ENCODE data around the gene CA5A.

DNA sequence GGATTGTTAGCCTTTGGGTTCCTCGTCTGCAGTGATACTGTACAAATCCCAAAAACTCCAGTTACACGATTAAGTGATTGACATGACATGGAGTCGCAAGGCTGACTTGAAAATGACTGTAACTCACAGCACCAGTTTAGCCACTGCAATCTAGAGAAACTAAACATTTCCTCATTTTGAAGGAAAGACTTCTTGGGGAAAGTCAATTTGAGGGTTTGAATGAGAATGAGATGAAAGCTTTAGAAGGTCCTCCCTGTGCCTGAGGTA is 19.7 kb upstream of the CA5A start:
- no peak for TF ChIP-seq POLR2A (IDR thresholded peaks at IDR 0.05)
- TF ChIP-seq, protein P1, sequence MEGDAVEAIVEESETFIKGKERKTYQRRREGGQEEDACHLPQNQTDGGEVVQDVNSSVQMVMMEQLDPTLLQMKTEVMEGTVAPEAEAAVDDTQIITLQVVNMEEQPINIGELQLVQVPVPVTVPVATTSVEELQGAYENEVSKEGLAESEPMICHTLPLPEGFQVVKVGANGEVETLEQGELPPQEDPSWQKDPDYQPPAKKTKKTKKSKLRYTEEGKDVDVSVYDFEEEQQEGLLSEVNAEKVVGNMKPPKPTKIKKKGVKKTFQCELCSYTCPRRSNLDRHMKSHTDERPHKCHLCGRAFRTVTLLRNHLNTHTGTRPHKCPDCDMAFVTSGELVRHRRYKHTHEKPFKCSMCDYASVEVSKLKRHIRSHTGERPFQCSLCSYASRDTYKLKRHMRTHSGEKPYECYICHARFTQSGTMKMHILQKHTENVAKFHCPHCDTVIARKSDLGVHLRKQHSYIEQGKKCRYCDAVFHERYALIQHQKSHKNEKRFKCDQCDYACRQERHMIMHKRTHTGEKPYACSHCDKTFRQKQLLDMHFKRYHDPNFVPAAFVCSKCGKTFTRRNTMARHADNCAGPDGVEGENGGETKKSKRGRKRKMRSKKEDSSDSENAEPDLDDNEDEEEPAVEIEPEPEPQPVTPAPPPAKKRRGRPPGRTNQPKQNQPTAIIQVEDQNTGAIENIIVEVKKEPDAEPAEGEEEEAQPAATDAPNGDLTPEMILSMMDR (IDR thresholded peaks at IDR 0.05): no peak

Data from sigmoid colon (tissue), 3 donors.